OCI-LY7 (cell line): Measurements from ENCODE around the gene DUS3L.

ENCODE experiments used
- CTCF ChIP-seq: fragments of 200-600 bp; sonication (generic); conservative IDR thresholded peaks from 2 replicates; pipeline ENCODE4 v1.5.1; 2014; ENCODE audit warnings: mild to moderate bottlenecking, antibody characterized with exemption, low read length, moderate library complexity, mixed read lengths
- EZH2phosphoT487 ChIP-seq: fragments of 200-600 bp; sonication (generic); IDR thresholded peaks from 2 replicates; pipeline ENCODE4 v1.6.1; 2018; ENCODE audit warnings: low read depth, borderline replicate concordance, mild to moderate bottlenecking, mixed run types, antibody characterized with exemption, low read length, moderate library complexity, mixed read lengths

- TF ChIP-seq CTCF (no peak), EZH2phosphoT487 (no peak)
Measured at GRCh38 chr19:5837761-5838352, 46.9 kb upstream of the DUS3L start.
